IPS-18c (cell line): ENCODE measurements around the gene PRPF19.

Source experiments
- H3K4me3 ChIP-seq: 2 replicates; pipeline ENCODE4 v1.7.0; 2013; ENCODE audit warnings: low read depth, mild to moderate bottlenecking, low read length, moderate library complexity; ENCODE audit not compliant: insufficient read depth
- H3K9me3 ChIP-seq: one replicate; pipeline ENCODE4 v1.6.1; 2013; ENCODE audit warnings: mild to moderate bottlenecking, low read length, moderate library complexity; ENCODE audit not compliant: control insufficient read depth, insufficient read depth

The PRPF19 gene

GRCh38 chr11:60906132-60906972 is at the start of gene PRPF19:
Gene PRPF19 (minus strand): TSS chr11:60906585. CDS start chr11:60906382, 203 bp downstream.
- peak within 1 kb of the TSS; percentile 88 for H3K4me3 ChIP-seq
- H3K9me3 ChIP-seq, result no peaks in the 10 kb centered on the region

GRCh38 chr11:60955571-60955970 is 49.2 kb upstream of the PRPF19 start:
- H3K4me3 ChIP-seq, result no peak overlapping the region

GRCh38 chr11:60954421-60954820 is 48.0 kb upstream of the PRPF19 start:
- no peaks in the 10 kb centered on the region for H3K9me3 ChIP-seq

More at GRCh38 chr11:60955571-60955970, 49.2 kb upstream of the PRPF19 start:
- no peaks in the 10 kb centered on the region for H3K9me3 ChIP-seq

GRCh38 chr11:60953781-60954180 is 47.4 kb upstream of the PRPF19 start:
- no peaks in the 10 kb centered on the region for H3K9me3 ChIP-seq
- no peak overlapping the region for H3K4me3 ChIP-seq

More at GRCh38 chr11:60954421-60954820, 48.0 kb upstream of the PRPF19 start:
- no peak overlapping the region for H3K4me3 ChIP-seq

- Histone ChIP-seq H3K9me3 (peaks cover 2% of the 10 kb centered on the region), H3K4me3 (no peak overlapping the region)
Observed at GRCh38 chr11:60952742-60953170, 46.4 kb upstream of the PRPF19 start.

- Histone ChIP-seq H3K4me3 (peak within 1 kb of the TSS; percentile 57), H3K9me3 (peaks cover 2% of the 10 kb centered on the region)
Observed at GRCh38 chr11:60951904-60952741, 45.7 kb upstream of the PRPF19 start, which contains the start of gene SLC15A3. Gene SLC15A3 (minus strand): TSS chr11:60952176. CDS start chr11:60951551, 625 bp downstream.

- Histone ChIP-seq H3K4me3 (peak overlapping the region; percentile 48; the same call in 1 of the 2 replicates), H3K9me3 (peaks cover 2% of the 10 kb centered on the region)
Observed at GRCh38 chr11:60951606-60951903, 45.2 kb upstream of the PRPF19 start.

GRCh38 chr11:60950933-60951605 is 44.7 kb upstream of the PRPF19 start:
- Histone ChIP-seq H3K9me3 (peaks cover 2% of the 10 kb centered on the region), H3K4me3 (peak overlapping the region; percentile 57)

GRCh38 chr11:60950024-60950423 is 43.6 kb upstream of the PRPF19 start:
- no peak overlapping the region for H3K4me3 ChIP-seq

GRCh38 chr11:60948250-60948649 is 41.9 kb upstream of the PRPF19 start:
- Histone ChIP-seq H3K4me3 (no peak overlapping the region), H3K9me3 (peaks cover 2% of the 10 kb centered on the region)

More at GRCh38 chr11:60950024-60950423, 43.6 kb upstream of the PRPF19 start:
- peaks cover 2% of the 10 kb centered on the region for H3K9me3 ChIP-seq

- H3K4me3 ChIP-seq, result no peak overlapping the region
- H3K9me3 ChIP-seq, result peaks cover 2% of the 10 kb centered on the region
Observed at GRCh38 chr11:60947700-60948099, 41.3 kb upstream of the PRPF19 start.

- H3K9me3 ChIP-seq, result peaks cover 2% of the 10 kb centered on the region
- H3K4me3 ChIP-seq, result no peak overlapping the region; the same call in 1 of the 2 replicates
Observed at GRCh38 chr11:60946601-60947264, 40.3 kb upstream of the PRPF19 start.

- H3K9me3 ChIP-seq, result peaks cover 2% of the 10 kb centered on the region
- no peak overlapping the region for H3K4me3 ChIP-seq
Observed at GRCh38 chr11:60945295-60945667, 38.9 kb upstream of the PRPF19 start.

GRCh38 chr11:60944490-60945294 is 38.3 kb upstream of the PRPF19 start:
- H3K9me3 ChIP-seq, result peaks cover 2% of the 10 kb centered on the region
- H3K4me3 ChIP-seq, result no peak overlapping the region

- Histone ChIP-seq H3K9me3 (no peaks in the 10 kb centered on the region), H3K4me3 (no peak overlapping the region)
Observed at GRCh38 chr11:60942970-60943565, 36.7 kb upstream of the PRPF19 start.

- Histone ChIP-seq H3K9me3 (no peaks in the 10 kb centered on the region), H3K4me3 (no peak overlapping the region)
Observed at GRCh38 chr11:60942219-60942618, 35.8 kb upstream of the PRPF19 start.
